HG03342 (cell line): Measurements from ENCODE around the gene KIF1B.
"Not testable (repeated sequence)": the region's sequence is repeated elsewhere in the genome, so short reads cannot be mapped to it uniquely, and the experiment has no call there.

Experiments
- ATAC-seq: cut with Tn5 transposase; IDR thresholded peaks from one replicate; pipeline ENCODE4 v1.9.1; 2021; ENCODE audit warnings: mild to moderate bottlenecking, moderate library complexity; ENCODE audit not compliant: unreplicated experiment

Gene KIF1B

DNA sequence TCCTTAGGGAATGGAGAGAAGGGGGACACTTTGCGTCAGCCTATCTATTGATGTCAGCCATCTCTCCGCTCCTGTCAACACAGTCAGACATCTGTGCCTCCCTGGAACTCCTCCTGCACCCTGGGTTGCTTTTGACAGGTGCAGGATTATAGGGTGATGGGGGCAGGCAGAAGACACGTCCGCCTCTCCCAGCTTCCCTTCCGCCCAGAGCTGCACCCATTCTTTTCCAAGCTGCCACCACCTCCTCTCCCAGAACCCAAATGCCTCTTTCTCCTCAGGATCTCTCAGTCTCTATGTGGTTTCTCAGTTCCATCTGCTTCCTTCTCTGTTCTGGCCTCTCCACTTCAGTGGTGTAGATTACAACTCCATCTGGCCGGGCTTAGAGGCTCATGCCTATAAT lies 17.1 kb upstream of the KIF1B start:
- no peak for ATAC-seq

DNA sequence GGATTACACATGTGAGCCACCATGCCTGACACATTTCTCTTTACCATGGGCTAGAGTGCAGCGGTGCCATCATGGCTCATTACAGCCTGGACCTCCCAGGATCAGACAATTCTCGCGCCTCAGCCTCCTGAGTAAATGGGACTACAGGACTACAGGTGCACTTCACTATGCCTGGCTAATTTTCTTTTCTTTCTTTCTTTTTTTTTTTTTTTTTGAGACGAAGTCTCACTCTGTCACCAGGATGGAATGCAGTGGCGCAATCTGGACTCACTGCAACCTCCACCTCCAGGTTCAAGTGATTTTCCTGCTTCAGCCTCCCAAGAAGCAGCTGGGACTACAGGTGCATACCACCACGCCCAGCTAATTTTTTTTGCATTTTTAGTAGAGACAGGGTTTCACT lies 14.8 kb upstream of the KIF1B start:
- no peak for ATAC-seq

GRCh38 chr1:10196976-10197375 lies 13.4 kb upstream of the KIF1B start:
- ATAC-seq = no peak

DNA sequence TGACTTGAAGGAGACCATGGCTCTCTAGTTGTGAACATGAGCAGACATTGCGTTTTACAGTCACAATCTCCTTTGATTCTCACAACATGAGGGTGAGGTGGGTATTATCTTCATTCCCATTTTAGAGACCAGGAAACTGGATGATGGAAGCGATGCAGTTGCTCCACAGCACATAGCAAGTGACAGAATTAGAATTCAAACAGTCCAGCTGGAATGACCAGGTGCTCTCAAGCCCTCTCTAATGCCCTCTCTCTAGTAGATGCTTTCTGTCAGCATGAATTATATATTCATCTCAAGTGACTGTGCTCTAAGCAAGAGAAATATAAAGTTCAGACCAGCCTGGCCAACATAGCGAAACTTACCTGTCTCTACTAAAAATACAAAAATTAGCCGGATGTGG lies 9.8 kb upstream of the KIF1B start:
- ATAC-seq = no peak

DNA sequence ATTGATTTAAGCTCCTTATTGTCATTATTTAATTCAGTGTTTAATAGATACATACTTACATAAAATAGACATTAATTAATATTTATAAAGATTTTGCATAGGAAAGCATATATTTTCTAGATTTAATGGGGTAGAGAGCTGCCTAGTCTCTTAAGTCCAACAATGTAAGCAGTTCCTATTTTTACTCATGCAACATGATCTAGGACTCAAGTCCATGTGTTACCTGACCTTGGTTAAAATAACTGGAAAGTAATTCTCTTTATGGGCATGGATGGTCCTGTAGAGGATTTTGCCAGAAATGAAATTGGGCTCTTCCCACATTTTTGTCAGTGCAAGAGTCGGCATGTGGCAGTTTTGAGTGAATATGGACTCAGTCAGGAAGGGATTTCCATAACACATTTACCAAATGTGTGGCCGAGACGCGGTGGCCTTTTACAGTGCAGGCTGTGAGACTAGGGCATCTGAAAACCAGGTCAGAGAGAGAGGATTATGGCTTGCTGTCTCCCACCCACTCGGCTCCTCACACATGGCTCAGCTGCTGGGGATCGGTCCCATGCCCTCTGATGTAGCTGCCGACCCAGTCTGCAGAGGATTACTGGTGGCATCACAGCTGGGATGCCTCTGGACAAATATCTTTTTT lies 6.2 kb upstream of the KIF1B start:
- no peak for ATAC-seq

DNA sequence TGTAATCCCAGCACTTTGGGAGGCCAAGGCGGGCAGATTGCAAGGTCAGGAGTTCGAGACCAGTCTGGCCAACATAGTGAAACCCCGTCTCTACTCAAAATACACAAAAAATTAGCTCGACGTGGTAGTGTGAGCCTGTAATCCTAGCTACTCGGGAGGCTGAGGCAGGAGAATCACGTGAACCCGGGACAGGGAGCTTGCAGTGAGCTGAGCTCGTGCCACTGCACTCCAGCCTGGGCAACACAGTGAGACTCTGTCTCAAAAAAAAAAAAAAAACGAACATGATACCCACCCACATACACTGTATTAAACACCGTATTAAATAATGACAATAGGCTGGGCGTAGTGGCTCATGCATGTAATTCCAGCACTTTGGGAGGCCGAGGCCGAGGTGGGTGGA lies 5.2 kb upstream of the KIF1B start:
- ATAC-seq = not testable (repeated sequence)

GRCh38 chr1:10207810-10208209 lies 2.6 kb upstream of the KIF1B start:
- no peak for ATAC-seq

- no peak for ATAC-seq
Observed at GRCh38 chr1:10208537-10208936, 1.8 kb upstream of the KIF1B start.

GRCh38 chr1:10209590-10209904 lies 823 bp upstream of the KIF1B start:
- no peak for ATAC-seq

- peak; percentile 14 for ATAC-seq
Observed at GRCh38 chr1:10210841-10211804, 753 bp downstream of the KIF1B start.

DNA sequence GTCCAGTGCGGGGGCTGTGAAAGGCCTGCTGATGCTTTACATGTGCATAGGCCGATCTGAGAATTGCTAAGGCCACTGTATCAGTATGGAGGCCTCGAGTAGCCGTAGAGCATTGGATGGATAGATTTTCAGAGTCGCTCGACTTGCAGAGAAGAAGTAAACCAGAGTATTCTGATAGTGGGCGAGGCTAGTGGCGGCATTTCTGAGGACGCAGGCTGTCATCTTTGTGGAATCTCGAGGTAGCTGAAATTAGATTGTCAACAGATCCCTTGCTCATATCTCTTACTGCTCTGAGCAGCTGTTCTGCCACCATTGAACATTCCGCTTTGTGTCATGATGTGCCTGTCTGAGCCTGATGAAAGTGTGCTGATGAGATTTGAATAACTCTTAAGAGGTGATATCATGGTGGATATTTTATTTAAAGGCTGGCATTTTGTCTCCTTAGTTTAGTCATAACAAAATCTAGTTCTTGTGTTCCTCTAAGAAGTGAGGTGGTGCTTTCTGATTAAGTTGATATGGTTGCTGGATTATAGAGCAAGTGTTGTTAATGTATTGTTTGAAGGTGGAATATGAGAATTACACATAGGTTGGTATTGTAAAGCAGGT lies 1.5 kb downstream of the KIF1B start:
- ATAC-seq = no peak

GRCh38 chr1:10212476-10212875 lies 2.1 kb downstream of the KIF1B start:
- ATAC-seq = no peak

GRCh38 chr1:10213186-10213705 lies 2.9 kb downstream of the KIF1B start:
- ATAC-seq = no peak

- no peak for ATAC-seq
Observed at GRCh38 chr1:10216090-10216749, 5.8 kb downstream of the KIF1B start.

DNA sequence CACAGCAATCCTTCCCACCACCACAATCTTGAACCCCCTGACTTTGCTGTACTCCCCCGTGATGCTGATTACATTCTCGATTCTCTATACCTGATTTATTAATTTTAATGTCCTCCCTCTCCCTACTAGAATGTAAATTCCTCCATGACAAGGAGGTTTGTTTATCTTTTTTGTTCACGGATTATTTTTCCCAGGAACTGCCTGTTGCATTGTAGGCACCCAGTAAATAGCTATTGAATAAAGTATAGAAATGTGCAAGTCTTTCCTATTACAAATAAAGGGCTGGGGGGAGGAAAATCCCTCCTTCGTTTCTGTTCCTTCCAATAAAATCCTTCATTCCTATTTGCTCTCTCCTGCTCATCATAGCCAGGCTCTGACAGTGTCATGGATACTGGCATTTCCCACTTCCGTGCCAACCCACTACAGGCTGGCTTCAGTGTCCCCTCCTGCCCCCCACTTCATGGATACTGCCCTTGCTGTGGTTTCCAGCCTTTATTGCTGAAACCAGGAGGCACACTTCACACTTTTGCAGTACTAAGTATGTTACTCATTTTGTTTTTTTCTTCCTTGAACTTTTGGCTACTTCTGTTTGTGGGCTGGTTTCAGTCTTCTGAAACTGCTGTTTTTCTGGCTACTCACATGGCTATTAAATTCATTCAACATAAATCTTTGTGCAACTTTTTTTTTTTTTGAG lies 7.5 kb downstream of the KIF1B start:
- ATAC-seq = no peak

- ATAC-seq = no peak
Observed at GRCh38 chr1:10220200-10220599, 9.8 kb downstream of the KIF1B start.

DNA sequence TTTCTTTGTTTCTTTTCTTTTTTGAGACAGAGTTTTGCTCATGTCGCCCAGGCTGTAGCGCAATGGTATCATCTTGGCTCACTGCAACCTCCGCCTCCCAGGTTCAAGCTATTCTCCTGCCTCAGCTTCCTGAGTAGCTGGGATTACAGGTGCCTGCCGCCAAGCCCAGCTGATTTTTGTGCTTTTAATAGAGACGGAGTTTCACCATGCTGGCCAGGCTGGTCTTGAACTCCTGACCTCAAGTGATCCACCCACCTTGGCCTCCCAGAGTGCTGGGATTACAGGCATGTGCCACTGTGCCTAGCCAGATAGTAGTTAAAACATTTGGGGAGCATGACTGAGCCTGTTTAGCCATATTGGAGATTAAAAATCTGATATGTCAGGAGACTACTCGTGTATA lies 10.3 kb downstream of the KIF1B start:
- ATAC-seq = not testable (repeated sequence)

DNA sequence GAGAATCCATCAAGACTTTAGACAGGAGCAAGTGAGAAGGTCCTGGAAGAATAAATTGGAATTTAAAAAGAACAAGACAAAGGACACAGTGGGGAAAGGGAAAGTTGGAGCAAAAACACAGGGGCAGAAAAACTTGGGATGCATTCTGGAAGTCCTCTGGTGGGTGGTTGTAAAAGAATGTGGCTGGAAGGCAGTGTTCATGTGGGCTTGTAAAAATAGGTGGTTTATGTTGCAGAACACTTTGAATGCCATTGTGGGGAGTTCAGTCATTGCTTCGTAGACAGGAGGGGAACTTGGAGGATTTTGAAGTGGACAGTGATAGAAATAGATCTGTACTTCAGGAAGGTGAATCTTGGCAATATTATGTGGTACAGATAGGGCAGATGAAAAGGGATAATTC lies 15.2 kb downstream of the KIF1B start:
- no peak for ATAC-seq

GRCh38 chr1:10228528-10228927 lies 18.2 kb downstream of the KIF1B start:
- no peak for ATAC-seq

DNA sequence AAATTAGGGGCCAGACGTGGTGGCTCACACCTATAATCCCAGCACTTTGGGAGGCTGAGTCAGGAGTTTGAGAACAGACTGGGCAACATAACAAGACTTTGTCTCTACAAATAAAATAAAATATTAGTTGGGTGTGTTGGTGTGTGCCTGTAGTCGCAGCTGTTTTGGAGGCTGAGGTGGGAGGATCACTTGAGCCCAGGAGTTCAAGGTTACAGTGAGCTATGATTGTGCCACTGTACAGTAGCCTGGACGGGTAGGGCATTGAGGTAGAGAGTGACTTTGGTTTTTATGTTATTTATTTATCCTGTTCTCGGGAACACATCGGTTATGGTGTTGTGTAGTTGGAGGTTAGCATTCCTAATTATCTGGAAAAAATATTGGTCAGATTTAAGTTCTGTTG lies 19.5 kb downstream of the KIF1B start:
- no peak for ATAC-seq

DNA sequence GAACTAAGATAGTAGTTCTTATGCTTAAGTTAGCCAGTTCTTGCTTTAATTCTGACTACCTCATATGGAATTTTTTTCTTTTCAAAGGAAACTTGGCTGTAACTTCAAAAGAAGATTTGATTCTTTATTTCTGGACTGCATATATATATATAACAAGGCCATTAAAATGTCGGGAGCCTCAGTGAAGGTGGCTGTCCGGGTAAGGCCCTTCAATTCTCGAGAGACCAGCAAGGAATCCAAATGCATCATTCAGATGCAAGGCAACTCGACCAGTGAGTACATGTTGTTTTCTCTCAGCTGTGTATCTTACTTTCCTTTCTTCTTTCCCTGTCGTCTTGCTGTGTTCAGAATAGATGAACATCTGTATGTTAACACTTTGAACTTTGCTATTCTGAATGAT lies 21.8 kb downstream of the KIF1B start:
- ATAC-seq = no peak
